ENCODE measurements around the gene IQGAP1. TPM values are rescaled to one million over a fixed set of nuclear protein-coding genes. Genes with fewer than 3 reads are reported as not detected.

The IQGAP1 gene
- total RNA-seq, 4 donors from 2014 or later = 220 to 320 (median 295) TPM

DNA sequence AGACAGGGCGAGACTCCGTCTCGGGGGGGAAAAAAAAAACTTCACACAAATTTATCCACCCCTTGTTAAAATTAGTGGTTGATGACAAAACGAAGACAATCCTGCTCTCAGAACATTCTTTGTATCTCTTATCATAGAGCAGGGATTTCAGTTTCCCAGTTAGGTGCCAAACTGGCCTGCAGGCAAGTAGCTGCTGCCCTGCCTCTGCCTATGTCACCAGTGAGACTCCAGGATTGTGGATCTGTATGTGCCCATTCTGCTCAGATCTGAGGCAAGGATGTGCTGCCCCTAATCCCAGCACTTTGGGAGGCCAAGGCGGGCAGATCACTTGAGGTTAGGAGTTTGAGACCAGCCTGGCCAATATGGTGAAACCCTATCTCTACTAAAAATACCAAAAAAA is 54.4 kb downstream of the IQGAP1 start:
- no peak for DNase-seq (ENCODE audit: low spot score)
- TF ChIP-seq, protein P1, sequence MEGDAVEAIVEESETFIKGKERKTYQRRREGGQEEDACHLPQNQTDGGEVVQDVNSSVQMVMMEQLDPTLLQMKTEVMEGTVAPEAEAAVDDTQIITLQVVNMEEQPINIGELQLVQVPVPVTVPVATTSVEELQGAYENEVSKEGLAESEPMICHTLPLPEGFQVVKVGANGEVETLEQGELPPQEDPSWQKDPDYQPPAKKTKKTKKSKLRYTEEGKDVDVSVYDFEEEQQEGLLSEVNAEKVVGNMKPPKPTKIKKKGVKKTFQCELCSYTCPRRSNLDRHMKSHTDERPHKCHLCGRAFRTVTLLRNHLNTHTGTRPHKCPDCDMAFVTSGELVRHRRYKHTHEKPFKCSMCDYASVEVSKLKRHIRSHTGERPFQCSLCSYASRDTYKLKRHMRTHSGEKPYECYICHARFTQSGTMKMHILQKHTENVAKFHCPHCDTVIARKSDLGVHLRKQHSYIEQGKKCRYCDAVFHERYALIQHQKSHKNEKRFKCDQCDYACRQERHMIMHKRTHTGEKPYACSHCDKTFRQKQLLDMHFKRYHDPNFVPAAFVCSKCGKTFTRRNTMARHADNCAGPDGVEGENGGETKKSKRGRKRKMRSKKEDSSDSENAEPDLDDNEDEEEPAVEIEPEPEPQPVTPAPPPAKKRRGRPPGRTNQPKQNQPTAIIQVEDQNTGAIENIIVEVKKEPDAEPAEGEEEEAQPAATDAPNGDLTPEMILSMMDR (IDR thresholded peaks at IDR 0.05) = no peak
- no peak for ATAC-seq (ENCODE audit: low FRiP score)

DNA sequence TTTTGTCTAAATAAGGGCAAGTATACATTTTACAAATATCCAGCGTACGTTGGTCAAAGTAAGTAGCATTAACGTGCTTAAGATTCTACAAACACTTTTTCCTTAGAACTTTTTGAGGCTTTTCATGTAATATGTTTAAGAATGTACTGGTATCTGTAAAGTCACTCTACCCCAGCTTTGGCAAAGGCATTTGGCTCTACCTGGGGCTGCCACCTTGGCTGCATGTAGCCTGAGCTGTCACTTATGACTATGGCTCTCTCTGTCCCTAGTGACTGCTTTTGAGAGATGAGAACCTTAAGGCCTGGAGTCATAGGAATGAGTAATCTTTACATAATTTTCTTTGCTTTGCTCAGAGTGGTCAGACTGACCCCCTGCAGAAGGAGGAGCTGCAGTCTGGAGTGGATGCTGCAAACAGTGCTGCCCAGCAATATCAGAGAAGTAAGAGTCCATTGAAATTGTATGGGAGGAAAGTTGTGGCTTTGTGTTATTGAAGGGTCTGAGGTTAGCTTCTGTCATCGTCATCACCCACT is 61.2 kb downstream of the IQGAP1 start:
- ATAC-seq (ENCODE audit: low FRiP score) (no peak), DNase-seq (ENCODE audit: low spot score) (no peak)
- TF ChIP-seq, protein P1 (IDR thresholded peaks at IDR 0.05) = no peak

DNA sequence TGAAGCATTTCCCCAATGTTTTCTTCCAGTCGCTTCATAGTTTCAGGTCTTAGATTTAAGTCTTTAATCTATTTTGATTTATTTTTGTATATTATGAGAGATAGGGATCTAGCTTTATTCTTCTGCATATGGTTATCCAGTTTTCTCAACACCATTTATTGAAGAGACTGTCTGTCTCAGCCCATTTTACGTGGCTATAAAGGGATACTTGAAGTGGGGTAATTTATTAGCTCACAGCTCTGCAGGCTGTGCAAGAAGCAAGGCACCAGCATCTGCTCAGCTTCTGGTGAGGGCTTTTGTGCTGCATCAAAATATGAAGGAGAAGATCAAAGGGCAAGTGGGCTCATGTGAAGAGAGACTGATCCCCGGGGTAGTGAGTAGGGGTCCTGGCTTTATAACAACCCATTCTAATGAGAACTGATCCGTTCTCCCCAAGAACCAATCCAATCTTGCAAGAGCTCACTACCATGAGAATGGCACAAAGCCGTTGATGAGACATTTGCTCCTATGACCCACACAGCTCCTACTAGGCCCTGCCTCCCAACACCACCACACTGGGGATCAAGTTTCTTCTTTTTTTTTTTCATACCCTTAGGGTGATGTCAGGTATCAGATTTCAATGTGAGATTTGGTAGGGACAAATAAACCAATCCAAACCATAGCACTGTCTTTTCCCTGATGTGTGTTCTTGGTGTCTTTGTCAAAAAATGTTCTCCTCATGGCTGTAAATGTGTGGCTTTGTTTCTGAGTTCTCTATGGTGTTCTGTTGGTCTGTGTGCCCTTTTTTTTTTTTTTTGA is 63.2 kb downstream of the IQGAP1 start:
- TF ChIP-seq, protein P1 (IDR thresholded peaks at IDR 0.05) = no peak
- ATAC-seq (ENCODE audit: low FRiP score) (no peak), DNase-seq (ENCODE audit: low spot score) (no peak)

DNA sequence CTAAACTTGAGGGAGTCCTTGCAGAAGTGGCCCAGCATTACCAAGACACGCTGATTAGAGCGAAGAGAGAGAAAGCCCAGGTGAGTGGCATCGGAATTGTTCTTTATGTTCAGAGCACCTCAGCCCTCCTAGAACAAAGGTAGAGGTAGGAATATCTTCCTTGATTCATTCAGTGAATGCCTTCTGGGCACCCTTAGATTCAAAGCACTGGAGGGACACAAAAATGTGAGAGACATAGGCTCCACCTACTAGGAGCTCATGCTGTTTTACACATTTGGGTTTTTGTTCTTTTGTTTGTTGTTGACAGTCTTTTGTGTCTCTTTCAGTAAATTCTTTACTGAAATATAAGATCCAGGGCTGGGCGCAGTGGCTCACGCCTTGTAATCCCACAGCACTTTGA is 68.2 kb downstream of the IQGAP1 start:
- no peak for ATAC-seq (ENCODE audit: low FRiP score)
- TF ChIP-seq, protein P1 (IDR thresholded peaks at IDR 0.05) = no peak
- no peak for DNase-seq (ENCODE audit: low spot score)

DNA sequence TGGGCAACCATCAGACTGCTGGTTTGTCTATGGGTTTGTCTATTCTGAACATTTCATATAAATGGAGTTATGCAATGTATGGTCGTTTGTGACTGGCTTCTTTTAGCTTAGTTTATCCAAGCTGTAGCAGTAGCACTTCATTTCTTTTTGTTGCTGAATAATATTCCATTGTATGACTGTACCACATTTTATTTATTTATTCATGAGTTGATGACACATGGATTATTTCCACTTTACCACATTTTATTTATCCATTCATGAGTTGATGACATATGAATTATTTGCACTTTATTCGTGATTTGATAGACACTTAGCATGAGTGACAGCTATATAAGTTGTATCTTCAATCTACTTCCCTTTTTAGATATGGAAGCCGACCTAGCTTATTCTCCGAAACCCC is 70.0 kb downstream of the IQGAP1 start:
- ATAC-seq (ENCODE audit: low FRiP score) = no peak
- TF ChIP-seq, protein P1 (IDR thresholded peaks at IDR 0.05) = no peak
- no peak for DNase-seq (ENCODE audit: low spot score)

DNA sequence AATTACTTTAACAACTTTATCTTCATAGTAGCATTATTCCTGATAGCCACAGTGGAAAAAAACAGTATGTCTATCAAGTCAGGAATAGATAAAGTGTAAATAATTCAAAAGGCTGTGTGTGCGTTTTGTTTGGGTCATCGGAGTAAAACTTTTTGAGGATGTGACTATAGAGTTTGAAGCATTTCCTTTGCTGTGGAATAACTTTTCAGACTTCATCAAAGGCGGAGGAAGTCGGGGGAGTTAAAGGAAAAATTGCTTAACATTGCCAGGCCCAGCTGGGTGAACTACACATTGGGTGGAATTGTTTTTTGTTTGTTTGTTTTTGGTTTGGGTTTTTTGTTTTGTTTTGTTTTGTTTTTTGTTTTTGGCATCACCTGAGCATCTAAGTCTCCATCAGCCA is 71.3 kb downstream of the IQGAP1 start:
- no peak for DNase-seq (ENCODE audit: low spot score)
- TF ChIP-seq, protein P1 (IDR thresholded peaks at IDR 0.05) = no peak
- ATAC-seq (ENCODE audit: low FRiP score) = no peak

Data from omental fat pad (tissue), 4 donors.